NCI-H187 (cell line): Measurements from ENCODE around the gene IFT88.

Experiments used
- DNase-seq, 2 experiments: peaks; one replicate each; lab custom pipeline; 2025; lab: John Stamatoyannopoulos, UW

IFT88 gene

GRCh38 chr13:20686167-20686566 lies 119.2 kb downstream of the IFT88 start:
- no peak for DNase-seq

GRCh38 chr13:20686863-20687579 lies 120.1 kb downstream of the IFT88 start:
- DNase-seq, result no peak

DNA sequence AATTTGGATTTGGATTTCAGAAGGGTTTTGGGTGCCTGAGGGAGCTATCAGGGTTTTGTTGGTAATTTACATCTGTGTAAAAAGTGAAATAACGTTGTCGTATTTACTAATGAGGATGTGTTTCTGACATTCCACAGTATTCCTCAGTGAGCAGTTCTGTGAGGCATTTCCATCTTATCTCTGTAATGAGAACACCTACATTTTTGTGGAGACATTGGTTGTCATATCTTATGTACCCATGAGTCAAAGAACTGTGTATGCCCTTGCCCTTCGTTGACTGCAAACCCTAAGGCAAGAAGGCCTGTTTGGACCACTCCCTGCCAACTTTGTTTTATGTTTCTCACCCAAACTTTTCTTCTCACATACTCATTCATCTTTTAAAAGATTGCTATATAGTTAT lies 122.3 kb downstream of the IFT88 start:
- no peak for DNase-seq

GRCh38 chr13:20691616-20692015 lies 124.7 kb downstream of the IFT88 start:
- DNase-seq, result no peak

DNA sequence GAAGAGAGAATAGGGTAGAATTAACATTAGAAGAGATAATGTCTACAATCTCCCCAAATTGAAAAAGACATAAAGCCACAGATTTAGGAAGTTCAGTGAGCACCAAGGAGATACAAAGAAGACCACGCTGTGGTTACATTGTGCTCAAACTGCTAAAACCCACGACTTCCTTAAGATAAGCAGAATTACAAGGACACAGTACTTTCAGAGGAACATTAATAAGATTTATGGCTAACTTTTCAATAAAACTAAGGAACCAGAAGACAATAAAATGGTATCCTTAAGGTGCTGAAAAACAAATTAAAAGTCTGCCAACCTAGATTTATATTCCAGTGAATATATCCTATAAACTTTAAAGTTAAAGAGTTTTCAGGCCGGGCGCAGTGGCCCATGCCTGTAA lies 129.1 kb downstream of the IFT88 start:
- DNase-seq, result no peak

DNA sequence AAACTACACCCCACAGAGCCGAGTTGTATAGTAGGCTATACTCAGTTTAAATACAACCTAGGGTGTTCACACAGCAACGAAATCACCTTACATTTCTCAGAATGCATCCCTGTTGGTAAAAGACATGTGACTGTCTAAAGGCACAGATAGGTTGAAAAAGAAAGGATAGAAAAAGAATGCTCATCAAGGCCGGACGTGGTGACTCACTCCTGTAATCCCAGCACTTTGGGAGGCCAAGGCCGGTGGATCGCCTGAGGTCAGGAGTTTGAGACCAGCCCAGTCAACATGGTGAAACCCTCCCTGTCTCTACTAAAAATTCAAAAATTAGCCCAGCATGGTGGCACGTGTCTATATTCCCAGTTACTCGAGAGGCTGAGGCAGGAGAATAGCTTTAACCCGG lies 132.8 kb downstream of the IFT88 start:
- no peak for DNase-seq

DNA sequence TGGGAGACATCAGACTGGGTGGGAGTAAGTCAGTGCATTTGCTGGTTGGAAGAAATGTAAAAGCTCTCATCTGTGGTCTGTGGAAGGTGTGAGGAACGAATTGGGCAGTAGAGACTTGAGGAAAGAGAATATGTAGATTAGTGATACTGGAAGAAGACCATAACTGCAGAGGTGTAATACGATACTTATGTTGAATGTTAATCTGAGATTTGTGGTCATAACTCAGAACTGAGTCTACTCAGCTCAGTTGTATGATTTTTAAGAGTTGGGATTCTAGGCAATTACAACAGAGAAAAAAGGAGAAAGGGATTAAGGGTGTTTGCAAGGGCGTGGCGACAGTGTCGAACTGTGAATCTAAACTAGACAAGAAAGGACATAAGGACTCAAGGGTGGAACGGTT lies 133.3 kb downstream of the IFT88 start:
- DNase-seq, result no peak

DNA sequence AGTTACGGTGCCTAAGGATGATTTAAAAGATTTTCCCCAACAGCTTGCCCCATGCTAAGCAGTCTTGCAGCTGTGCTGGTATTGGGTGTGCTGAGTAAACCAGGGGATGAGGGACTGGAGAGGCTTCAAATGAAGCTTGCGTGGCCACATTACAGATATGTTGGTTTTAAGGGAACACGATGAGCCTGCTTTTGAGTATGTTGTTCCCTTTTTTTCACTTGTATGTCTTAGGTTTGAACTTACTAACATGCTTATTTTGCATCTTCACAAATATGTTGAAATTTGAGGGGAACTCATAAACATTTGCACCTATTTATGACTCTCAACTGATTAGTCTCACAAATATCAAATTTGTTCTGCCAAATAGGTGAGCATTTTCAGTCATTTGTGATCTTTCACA lies 134.5 kb downstream of the IFT88 start:
- DNase-seq, result no peak

GRCh38 chr13:20702530-20702914 lies 135.6 kb downstream of the IFT88 start:
- no peak for DNase-seq

DNA sequence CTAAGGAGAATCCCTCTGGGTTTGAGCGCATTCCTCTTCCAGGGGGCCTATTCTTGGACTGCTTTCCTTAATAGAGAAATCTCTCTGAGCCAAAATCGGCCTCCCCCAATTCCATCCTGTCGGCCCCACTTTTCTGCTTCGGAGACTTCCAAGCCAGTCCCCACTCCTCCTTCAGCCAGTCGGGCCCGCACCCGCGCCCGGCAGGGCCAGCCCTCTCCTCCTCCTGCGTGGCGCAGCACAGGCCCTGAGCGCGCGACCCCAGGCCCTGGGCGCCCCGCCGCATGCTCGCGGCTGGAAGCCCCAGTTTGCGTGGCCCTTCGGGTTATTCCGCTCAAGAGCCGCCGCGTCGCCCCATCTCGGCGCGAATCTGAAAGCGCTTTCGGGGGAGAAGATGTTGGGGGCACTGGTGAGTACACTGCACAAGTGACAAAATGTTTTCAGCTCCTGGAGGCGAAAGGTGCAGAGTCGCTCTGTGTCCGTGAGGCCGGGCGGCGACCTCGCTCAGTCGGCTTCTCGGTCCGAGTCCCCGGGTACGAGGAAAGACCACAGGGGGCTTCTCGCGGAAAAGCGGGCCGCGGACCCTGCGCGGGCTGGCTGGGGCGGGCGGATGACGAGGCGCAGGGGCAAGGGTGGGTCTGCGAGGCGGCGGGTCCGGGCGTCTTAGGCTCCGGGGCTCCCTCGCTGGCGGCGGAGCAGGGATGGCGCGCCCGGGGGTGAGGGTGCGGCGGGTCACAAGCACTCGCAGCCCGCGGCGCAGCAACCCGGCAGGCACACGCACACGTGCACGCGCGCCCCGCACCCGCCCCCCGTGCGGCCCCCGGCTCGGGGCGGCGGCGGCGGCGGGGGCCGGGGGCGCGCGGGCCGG lies 136.2 kb downstream of the IFT88 start, which contains the start of gene IL17D:
IL17D (plus strand) TSS at position 785 of the 865 bp plus-strand sequence. CDS start 303 bp downstream, outside the sequence.
- no peak for DNase-seq

DNA sequence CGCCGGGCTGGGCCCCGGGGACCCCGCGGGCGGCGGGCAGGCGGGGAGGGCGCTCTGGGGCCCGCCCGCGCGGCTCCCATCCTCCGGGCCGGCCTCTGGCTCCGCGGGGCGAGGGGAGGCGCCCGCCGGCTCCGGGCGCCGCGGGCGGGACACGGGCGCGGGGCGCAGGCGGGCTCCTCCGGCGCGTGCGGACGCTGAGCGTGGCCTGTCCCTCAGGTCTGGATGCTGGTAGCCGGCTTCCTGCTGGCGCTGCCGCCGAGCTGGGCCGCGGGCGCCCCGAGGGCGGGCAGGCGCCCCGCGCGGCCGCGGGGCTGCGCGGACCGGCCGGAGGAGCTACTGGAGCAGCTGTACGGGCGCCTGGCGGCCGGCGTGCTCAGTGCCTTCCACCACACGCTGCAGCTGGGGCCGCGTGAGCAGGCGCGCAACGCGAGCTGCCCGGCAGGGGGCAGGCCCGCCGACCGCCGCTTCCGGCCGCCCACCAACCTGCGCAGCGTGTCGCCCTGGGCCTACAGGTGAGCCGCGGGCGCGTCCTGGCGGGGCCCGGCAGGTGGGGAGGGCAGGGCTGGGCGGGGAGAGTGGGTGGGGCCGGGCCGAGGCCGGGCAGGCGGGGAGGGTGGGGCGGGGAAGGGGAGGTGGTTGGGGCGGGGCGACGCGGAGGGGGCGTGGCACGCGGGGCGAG lies 137.0 kb downstream of the IFT88 start:
- peak; percentile 24 to 81 for DNase-seq

- DNase-seq, result no peak
Observed at GRCh38 chr13:20704459-20705069, 137.6 kb downstream of the IFT88 start.

DNA sequence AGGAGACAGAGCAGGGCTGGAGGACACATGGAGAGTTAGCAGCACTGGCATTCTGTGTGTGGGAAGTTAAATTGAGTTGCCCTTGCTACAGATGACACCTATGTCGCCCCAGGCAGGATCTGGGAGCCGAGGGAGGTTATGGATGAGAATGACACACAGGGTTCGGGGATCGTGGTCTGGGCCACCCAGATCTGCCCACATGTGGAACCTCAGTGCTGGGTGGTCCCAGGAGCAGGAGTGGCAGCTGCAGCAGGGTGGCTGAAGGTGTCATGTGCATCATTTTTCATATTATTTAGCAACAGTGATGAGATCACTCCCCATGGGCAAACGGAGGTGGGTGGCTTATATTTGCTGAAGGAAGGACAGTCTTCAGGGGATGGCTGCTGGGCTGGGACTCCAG lies 139.7 kb downstream of the IFT88 start:
- no peak for DNase-seq

- no peak for DNase-seq
Observed at GRCh38 chr13:20708216-20708615, 141.3 kb downstream of the IFT88 start.

GRCh38 chr13:20709369-20709768 lies 142.4 kb downstream of the IFT88 start:
- no peak for DNase-seq

GRCh38 chr13:20709782-20710181 lies 142.8 kb downstream of the IFT88 start:
- no peak for DNase-seq

DNA sequence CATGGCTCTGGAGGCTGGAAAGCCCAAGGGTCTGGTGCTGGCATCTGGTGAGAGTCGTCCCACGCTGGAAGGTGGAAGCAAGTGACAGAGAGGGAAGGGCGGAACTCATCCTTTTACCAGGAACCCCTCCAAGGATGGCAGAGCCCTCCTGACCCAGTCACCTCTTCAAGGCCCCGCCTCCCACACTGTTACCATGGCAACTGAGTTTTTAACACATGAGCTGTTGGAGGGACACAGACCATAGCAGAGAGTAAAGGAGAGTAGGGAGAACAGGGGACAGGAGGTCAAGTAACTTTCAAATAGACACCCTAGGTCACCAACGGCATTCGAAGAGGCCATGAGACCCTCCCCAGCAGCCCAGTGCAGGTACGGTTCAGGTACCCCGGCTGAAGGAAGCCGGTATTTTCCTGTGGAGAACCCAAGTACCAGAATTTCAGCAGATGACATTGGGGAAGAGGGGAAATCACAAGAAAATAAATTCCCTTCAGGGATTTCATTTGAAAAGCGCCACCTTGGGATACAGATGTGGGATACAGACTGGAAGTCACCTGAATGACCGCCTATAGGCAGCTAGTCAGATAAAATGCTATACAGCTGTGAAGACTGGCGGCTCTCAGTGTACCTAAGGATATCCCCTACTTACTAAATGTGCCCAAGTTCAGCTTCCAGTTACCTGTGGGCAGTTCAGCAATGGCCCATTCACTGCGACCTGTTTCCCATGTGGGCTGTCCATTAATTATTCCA lies 144.5 kb downstream of the IFT88 start:
- DNase-seq, result no peak

DNA sequence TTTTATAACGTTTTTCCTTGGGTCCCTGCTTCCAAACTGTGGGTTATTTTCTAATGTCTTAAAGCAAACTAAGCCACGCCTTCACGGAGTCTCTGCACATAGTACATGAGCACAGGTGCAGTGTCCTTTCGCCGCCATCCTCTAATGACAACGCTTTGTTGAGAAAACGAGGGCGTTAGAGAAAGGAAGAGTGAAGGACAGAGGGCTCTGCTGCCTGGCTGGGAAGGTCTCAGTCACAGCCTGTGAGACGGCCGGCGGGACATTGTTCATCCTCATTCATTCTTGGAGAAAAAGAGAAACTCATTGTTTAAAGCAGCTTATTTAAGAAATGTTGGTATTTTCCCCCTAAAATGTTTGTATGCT lies 146.0 kb downstream of the IFT88 start:
- DNase-seq, result no peak

GRCh38 chr13:20713751-20714150 lies 146.8 kb downstream of the IFT88 start:
- no peak for DNase-seq

GRCh38 chr13:20714161-20714560 lies 147.2 kb downstream of the IFT88 start:
- no peak for DNase-seq

GRCh38 chr13:20714563-20715329 lies 147.8 kb downstream of the IFT88 start:
- no peak for DNase-seq
